SIG-M5 (cell line): Measurements from ENCODE around the gene NAV1.
"Not testable (repeated sequence)": the region's sequence is repeated elsewhere in the genome, so short reads cannot be mapped to it uniquely, and the experiment has no call there.

Source experiments
- DNase-seq: peaks from one replicate; lab custom pipeline; 2025; lab: John Stamatoyannopoulos, UW

The NAV1 gene

GRCh38 chr1:201566529-201566823 lies 27.5 kb downstream of the NAV1 start:
- DNase-seq = no peak

- DNase-seq = no peak
Observed at GRCh38 chr1:201566933-201567801, 28.2 kb downstream of the NAV1 start.

GRCh38 chr1:201568265-201568664 lies 29.3 kb downstream of the NAV1 start:
- DNase-seq = no peak

GRCh38 chr1:201568859-201569294 lies 29.9 kb downstream of the NAV1 start:
- no peak for DNase-seq

GRCh38 chr1:201570181-201570885 lies 31.4 kb downstream of the NAV1 start:
- no peak for DNase-seq

GRCh38 chr1:201570886-201571624 lies 32.1 kb downstream of the NAV1 start:
- no peak for DNase-seq

GRCh38 chr1:201573030-201573429 lies 34.1 kb downstream of the NAV1 start:
- no peak for DNase-seq

- DNase-seq = no peak
Observed at GRCh38 chr1:201573923-201574322, 35.0 kb downstream of the NAV1 start.

- DNase-seq = no peak
Observed at GRCh38 chr1:201575912-201576311, 37.0 kb downstream of the NAV1 start.

- no peak for DNase-seq
Observed at GRCh38 chr1:201576914-201577313, 38.0 kb downstream of the NAV1 start.

GRCh38 chr1:201578008-201578888 lies 39.3 kb downstream of the NAV1 start:
- no peak for DNase-seq

GRCh38 chr1:201581371-201581770 lies 42.4 kb downstream of the NAV1 start:
- DNase-seq = not testable (repeated sequence)

- DNase-seq = no peak
Observed at GRCh38 chr1:201582705-201583442, 43.9 kb downstream of the NAV1 start.

- no peak for DNase-seq
Observed at GRCh38 chr1:201583663-201584062, 44.7 kb downstream of the NAV1 start.

GRCh38 chr1:201584471-201585092 lies 45.7 kb downstream of the NAV1 start:
- no peak for DNase-seq

- no peak for DNase-seq
Observed at GRCh38 chr1:201585093-201585483, 46.2 kb downstream of the NAV1 start.

- no peak for DNase-seq
Observed at GRCh38 chr1:201585901-201586300, 47.0 kb downstream of the NAV1 start.

- no peak for DNase-seq
Observed at GRCh38 chr1:201586806-201587205, 47.9 kb downstream of the NAV1 start.

GRCh38 chr1:201587729-201588128 lies 48.8 kb downstream of the NAV1 start:
- DNase-seq = no peak
